ENCODE measurements around the gene SALL1.

Gene SALL1

GRCh38 chr16:51141541-51141940 lies 9.5 kb downstream of the SALL1 start:
- DNase-seq (ENCODE audit: low read depth in 1 of 2, low spot score in 1 of 2), result no peak

GRCh38 chr16:51141106-51141505 lies 10.0 kb downstream of the SALL1 start:
- DNase-seq (ENCODE audit: low read depth in 1 of 2, low spot score in 1 of 2), result no peak

- no peak for DNase-seq (ENCODE audit: low read depth in 1 of 2, low spot score in 1 of 2)
These were observed 11.0 kb downstream of the SALL1 start for GRCh38 chr16:51140112-51140511.

GRCh38 chr16:51139568-51139967 lies 11.5 kb downstream of the SALL1 start:
- no peak for DNase-seq (ENCODE audit: low read depth in 1 of 2, low spot score in 1 of 2)

GRCh38 chr16:51138178-51138577 lies 12.9 kb downstream of the SALL1 start:
- DNase-seq (ENCODE audit: low read depth in 1 of 2, low spot score in 1 of 2), result no peak

- DNase-seq (ENCODE audit: low read depth in 1 of 2, low spot score in 1 of 2), result no peak
These were observed 14.0 kb downstream of the SALL1 start for GRCh38 chr16:51137097-51137496.

GRCh38 chr16:51134876-51135275 lies 16.2 kb downstream of the SALL1 start:
- no peak for DNase-seq (ENCODE audit: low read depth in 1 of 2, low spot score in 1 of 2)

- DNase-seq (ENCODE audit: low read depth in 1 of 2, low spot score in 1 of 2), result no peak
These were observed 16.7 kb downstream of the SALL1 start for GRCh38 chr16:51134269-51134812.

GRCh38 chr16:51133688-51134087 lies 17.4 kb downstream of the SALL1 start:
- DNase-seq (ENCODE audit: low read depth in 1 of 2, low spot score in 1 of 2), result no peak

GRCh38 chr16:51133183-51133582 lies 17.9 kb downstream of the SALL1 start:
- no peak for DNase-seq (ENCODE audit: low read depth in 1 of 2, low spot score in 1 of 2)

- DNase-seq (ENCODE audit: low read depth in 1 of 2, low spot score in 1 of 2), result no peak
These were observed 18.5 kb downstream of the SALL1 start for GRCh38 chr16:51132490-51133115.

- DNase-seq (ENCODE audit: low read depth in 1 of 2, low spot score in 1 of 2), result no peak
These were observed 19.5 kb downstream of the SALL1 start for GRCh38 chr16:51131619-51132018.

GRCh38 chr16:51129105-51129504 lies 22.0 kb downstream of the SALL1 start:
- no peak for DNase-seq (ENCODE audit: low read depth in 1 of 2, low spot score in 1 of 2)

- DNase-seq (ENCODE audit: low read depth in 1 of 2, low spot score in 1 of 2), result no peak
These were observed 25.1 kb downstream of the SALL1 start for GRCh38 chr16:51125992-51126391.

- DNase-seq (ENCODE audit: low read depth in 1 of 2, low spot score in 1 of 2), result no peak
These were observed 26.2 kb downstream of the SALL1 start for GRCh38 chr16:51124896-51125295.

GRCh38 chr16:51121850-51122249 lies 29.2 kb downstream of the SALL1 start:
- no peak for DNase-seq (ENCODE audit: low read depth in 1 of 2, low spot score in 1 of 2)

- no peak for DNase-seq (ENCODE audit: low read depth in 1 of 2, low spot score in 1 of 2)
These were observed 30.2 kb downstream of the SALL1 start for GRCh38 chr16:51120730-51121347.

GRCh38 chr16:51119973-51120729 lies 30.9 kb downstream of the SALL1 start:
- no peak for DNase-seq (ENCODE audit: low read depth in 1 of 2, low spot score in 1 of 2)

- DNase-seq (ENCODE audit: low read depth in 1 of 2, low spot score in 1 of 2), result no peak
These were observed 31.5 kb downstream of the SALL1 start for GRCh38 chr16:51119556-51119955.

GRCh38 chr16:51116353-51116752 lies 34.7 kb downstream of the SALL1 start:
- DNase-seq (ENCODE audit: low read depth in 1 of 2, low spot score in 1 of 2), result no peak

GRCh38 chr16:51114382-51114781 lies 36.7 kb downstream of the SALL1 start:
- no peak for DNase-seq (ENCODE audit: low read depth in 1 of 2, low spot score in 1 of 2)

Data from activated CD4-positive, alpha-beta T cell treated with anti-CD3 and anti-CD28 coated beads, Interleukin-2, amount 50 U/mL, for 24 hours (primary cell).